ENCODE data around the gene MPL. TPM values are rescaled to one million over a fixed set of nuclear protein-coding genes. Genes with fewer than 3 reads are reported as not detected.

The MPL gene
- total and polyA plus RNA-seq, 2 of the 13 experiments (the other 11 are each of a cell fraction or from before 2014, with no cell fraction given) = not detected

DNA sequence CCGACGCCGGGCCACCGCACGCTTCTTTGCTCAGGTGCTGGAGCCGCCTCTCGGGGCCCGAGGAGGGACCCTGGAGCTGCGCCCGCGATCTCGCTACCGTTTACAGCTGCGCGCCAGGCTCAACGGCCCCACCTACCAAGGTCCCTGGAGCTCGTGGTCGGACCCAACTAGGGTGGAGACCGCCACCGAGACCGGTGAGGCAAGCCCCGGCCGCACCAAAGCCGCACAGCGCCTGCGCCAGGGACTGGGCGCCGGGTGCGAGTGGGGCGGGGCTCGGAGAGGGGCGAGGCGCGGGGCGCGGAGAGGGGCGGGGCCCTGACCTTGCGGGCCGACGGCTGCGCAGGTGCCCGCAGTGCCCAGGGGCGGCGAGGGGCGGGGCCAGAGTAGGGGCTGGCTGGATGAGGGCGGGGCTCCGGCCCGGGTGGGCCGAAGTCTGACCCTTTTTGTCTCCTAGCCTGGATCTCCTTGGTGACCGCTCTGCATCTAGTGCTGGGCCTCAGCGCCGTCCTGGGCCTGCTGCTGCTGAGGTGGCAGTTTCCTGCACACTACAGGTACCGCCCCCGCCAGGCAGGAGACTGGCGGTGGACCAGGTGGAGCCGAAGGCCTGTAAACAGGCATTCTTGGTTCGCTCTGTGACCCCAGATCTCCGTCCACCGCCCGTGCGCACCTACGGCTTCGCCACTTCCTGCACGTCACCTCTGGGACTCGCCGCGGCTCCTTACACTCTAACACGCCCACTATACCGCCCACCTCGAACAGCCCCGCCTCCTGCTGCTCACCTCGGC lies 11.4 kb downstream of the MPL start (continued):
- TF ChIP-seq FOXP1 (IDR thresholded peaks at IDR 0.05) (no peak), FOXP1 (CRISPR knock-in tag; IDR thresholded peaks at IDR 0.05) (peak; percentile 20; the same call in 1 of the 2 replicates), KDM5A (IDR thresholded peaks at IDR 0.05; ENCODE audit: borderline replicate concordance, low read length) (no peak), ZNF30 (CRISPR knock-in tag; IDR thresholded peaks at IDR 0.05) (no peak), ZNF496 (CRISPR knock-in tag; IDR thresholded peaks at IDR 0.05; ENCODE audit: insufficient replicate concordance) (no peak), AKAP8 (CRISPR knock-in tag; IDR thresholded peaks at IDR 0.05) (0 out of 2 replicates have a peak, but pooled peaks have one; percentile 63), MAZ (IDR thresholded peaks at IDR 0.05; ENCODE audit: borderline replicate concordance, low read depth, low read length) (0 out of 2 replicates have a peak, but pooled peaks have one; percentile 35), MAZ (CRISPR knock-in tag; IDR thresholded peaks at IDR 0.05; ENCODE audit: low read depth) (peak; percentile 88), NRL (CRISPR knock-in tag; IDR thresholded peaks at IDR 0.05; ENCODE audit: borderline replicate concordance) (no peak), ATF7 (IDR thresholded peaks at IDR 0.05) (no peak), ATF7 (CRISPR knock-in tag; IDR thresholded peaks at IDR 0.05) (0 out of 2 replicates have a peak, but pooled peaks have one; percentile 25), LCORL (IDR thresholded peaks at IDR 0.05) (no peak), LCORL (CRISPR knock-in tag; IDR thresholded peaks at IDR 0.05) (no peak; the same call in 1 of the 2 replicates), TRIM24 (CRISPR knock-in tag; IDR thresholded peaks at IDR 0.05) (no peak), ZFP37 (CRISPR knock-in tag; IDR thresholded peaks at IDR 0.05; ENCODE audit: borderline replicate concordance) (0 out of 2 replicates have a peak, but pooled peaks have one; percentile 15), MAFK (conservative IDR thresholded peaks at IDR 0.05 in 1 of 2, IDR thresholded peaks at IDR 0.05 in 1 of 2; ENCODE audit: low read length in 2 of 2) (peak; percentile 68 to 85), ZNF816 (CRISPR knock-in tag; IDR thresholded peaks at IDR 0.05; ENCODE audit: borderline replicate concordance) (peak; percentile 78; the same call in 1 of the 2 replicates), SKI (IDR thresholded peaks at IDR 0.05; ENCODE audit: partially characterized antibody) (peak; percentile 7), YEATS4 (CRISPR knock-in tag; IDR thresholded peaks at IDR 0.05; ENCODE audit: borderline replicate concordance) (peak; percentile 85), ZNF781 (CRISPR knock-in tag; IDR thresholded peaks at IDR 0.05; ENCODE audit: borderline replicate concordance, not compliant biosample characterization) (no peak), SAP130 (CRISPR knock-in tag; IDR thresholded peaks at IDR 0.05; ENCODE audit: low read depth) (peak; percentile 53), MAFF (IDR thresholded peaks at IDR 0.05; ENCODE audit: low read depth, low read length) (peak; percentile 70; the same call in 1 of the 2 replicates), SP2 (CRISPR knock-in tag; IDR thresholded peaks at IDR 0.05) (no peak), ZNF12 (CRISPR knock-in tag; IDR thresholded peaks at IDR 0.05) (no peak), AGO2 (optimal IDR thresholded peaks at IDR 0.05; ENCODE audit: low read depth, low read length) (peak; percentile 50), TP53 (CRISPR knock-in tag; conservative IDR thresholded peaks at IDR 0.05) (peak; percentile 30; the same call in 1 of the 2 replicates), ZMAT3 (CRISPR knock-in tag; conservative IDR thresholded peaks at IDR 0.05) (peak; percentile 77; the same call in 1 of the 2 replicates), EEA1 (CRISPR knock-in tag; IDR thresholded peaks at IDR 0.05; ENCODE audit: borderline replicate concordance) (0 out of 2 replicates have a peak, but pooled peaks have one; percentile 16), HDAC2 (CRISPR knock-in tag; IDR thresholded peaks at IDR 0.05) (no peak), EP300 (IDR thresholded peaks at IDR 0.05; ENCODE audit: low read depth in 2 of 2, low read length in 2 of 2) (0 out of 4 replicates have a peak, but pooled peaks of 1 of the 2 experiments have one; percentile 5), EP300 (CRISPR knock-in tag; IDR thresholded peaks at IDR 0.05; ENCODE audit: borderline replicate concordance) (no peak)

Data from HepG2 (cell line).